Endothelial cell of umbilical vein (primary cell): ENCODE results near the gene KRT76. TPM values are rescaled to one million over a fixed set of nuclear protein-coding genes. Genes with fewer than 3 reads are reported as not detected.

ENCODE experiments used
- BruUV-seq: library from RNA; stranded (reverse); fragments of 400-500 nt; replicated peaks from 2 replicates; lab custom pipeline; 2021; lab: Mats Ljungman, UMichigan
- CTCF ChIA-PET: fragments of 300-600, 350-600 bp; sonication (Branson Sonifier 250); formaldehyde crosslinking; loops from one replicate; lab custom pipeline; 2021; ENCODE audit warnings: antibody characterized with exemption, inconsistent platforms; lab: Charles Lee
- POLR2A ChIA-PET: fragments of 300-600, 350-600 bp; sonication (Branson Sonifier 250); formaldehyde crosslinking; loops from one replicate; lab custom pipeline; 2021; ENCODE audit warnings: antibody characterized with exemption, inconsistent platforms; lab: Charles Lee
- DNase-seq: peaks from one replicate; pipeline ENCODE4 v3.0.0-alpha.2; 2011; ENCODE audit warnings: low read depth, low spot score
- FAIRE-seq: peaks from 2 replicates; lab custom pipeline; 2011; peaks lifted over from hg19 to GRCh38; lab: Jason Lieb, UNC
- H2AFZ ChIP-seq: 2 replicates; pipeline ENCODE4 v1.6.0; 2012; ENCODE audit warnings: low read depth, low read length, control low read depth, inconsistent platforms
- H3K27ac ChIP-seq: 2 replicates; pipeline ENCODE4 v1.5.1; 2011; ENCODE audit warnings: low read depth, mild to moderate bottlenecking, control low read depth, low read length, moderate library complexity; ENCODE audit not compliant: insufficient read depth
- H3K27me3 ChIP-seq, 2 experiments: 2 replicates each; pipeline versions ENCODE4 v1.6.0 to v1.6.1; 2011; ENCODE audit warnings: low read length in 2 of 2, mixed read lengths in 1 of 2; ENCODE audit not compliant: control insufficient read depth in 2 of 2, insufficient read depth in 2 of 2
- H3K36me3 ChIP-seq, 2 experiments: 2 replicates in 1 of 2; 3 replicates in 1 of 2; pipeline ENCODE4 v1.5.1; 2011; ENCODE audit warnings: low read length in 2 of 2, mild to moderate bottlenecking in 1 of 2, moderate library complexity in 1 of 2; ENCODE audit not compliant: control insufficient read depth in 2 of 2, insufficient read depth in 2 of 2; ENCODE audit errors: extremely low read depth in 1 of 2
- H3K4me1 ChIP-seq: 3 replicates; pipeline ENCODE4 v1.5.1; 2011; ENCODE audit warnings: mild to moderate bottlenecking, low read length; ENCODE audit not compliant: control insufficient read depth, insufficient read depth; ENCODE audit errors: extremely low read depth
- H3K4me2 ChIP-seq: 2 replicates; pipeline ENCODE4 v1.6.1; 2011; ENCODE audit warnings: low read length, control low read depth, mixed read lengths; ENCODE audit not compliant: insufficient read depth
- H3K4me3 ChIP-seq, 3 experiments: fragments of 200-600 bp in 1 of 3; sonication (generic), shearing (Covaris generic) in 1 of 3; replicated peaks in 1 of 3; 2 replicates each; pipeline ENCODE4 v1.5.1; 2011 to 2016; ENCODE audit warnings: control low read depth in 3 of 3, low read length in 3 of 3, mild to moderate bottlenecking in 2 of 3, inconsistent platforms in 1 of 3, low read depth in 1 of 3, moderate library complexity in 1 of 3; ENCODE audit not compliant: insufficient read depth in 1 of 3
- H3K79me2 ChIP-seq: 2 replicates; pipeline ENCODE4 v1.6.0; 2012; ENCODE audit warnings: low read length, inconsistent platforms; ENCODE audit not compliant: control insufficient read depth, insufficient read depth
- H3K9ac ChIP-seq: replicated peaks from 2 replicates; pipeline ENCODE3; 2011; ENCODE audit warnings: low read length, control low read depth; ENCODE audit not compliant: insufficient read depth; ENCODE audit errors: extremely low read depth
- H3K9me1 ChIP-seq: replicated peaks from 3 replicates; pipeline ENCODE4 v1.6.0; 2011; ENCODE audit warnings: mild to moderate bottlenecking, low read length; ENCODE audit not compliant: control insufficient read depth, insufficient read depth; ENCODE audit errors: extremely low read depth
- H3K9me3 ChIP-seq: replicated peaks from 2 replicates; pipeline ENCODE4 v1.5.1; 2012; ENCODE audit warnings: low read length, inconsistent platforms; ENCODE audit not compliant: control insufficient read depth, insufficient read depth
- H4K20me1 ChIP-seq: replicated peaks from 2 replicates; pipeline ENCODE3; 2011; ENCODE audit warnings: mild to moderate bottlenecking, low read length; ENCODE audit not compliant: control insufficient read depth, insufficient read depth; ENCODE audit errors: extremely low read depth
- CTCF ChIP-seq, 2 donors: IDR thresholded peaks; 1 replicate in 1 of 2; 2 replicates in 1 of 2; pipeline ENCODE4 v1.5.1; 2011; ENCODE audit warnings: low read length in 2 of 2, mild to moderate bottlenecking in 2 of 2, moderate library complexity in 2 of 2, control low read depth in 1 of 2, inconsistent platforms in 1 of 2, low read depth in 1 of 2; ENCODE audit not compliant: insufficient read depth in 1 of 2; ENCODE audit errors: extremely low read depth in 1 of 2
- EZH2 ChIP-seq: IDR thresholded peaks from 2 replicates; pipeline ENCODE4 v1.6.1; 2012; ENCODE audit warnings: borderline replicate concordance, low read depth, mild to moderate bottlenecking, moderate library complexity, low read length, inconsistent platforms; ENCODE audit not compliant: severe bottlenecking
- FOS ChIP-seq: IDR thresholded peaks from 2 replicates; pipeline ENCODE4 v1.6.1; 2011; ENCODE audit warnings: mild to moderate bottlenecking, low read length, moderate library complexity, borderline replicate concordance; ENCODE audit not compliant: insufficient read depth
- GATA2 ChIP-seq: IDR thresholded peaks from 2 replicates; pipeline ENCODE4 v1.7.0; 2011; ENCODE audit warnings: low read depth, mild to moderate bottlenecking, moderate library complexity, mixed read lengths, low read length; ENCODE audit not compliant: insufficient read length, insufficient read depth
- JUN ChIP-seq: IDR thresholded peaks from 2 replicates; pipeline ENCODE4 v1.6.1; 2011; ENCODE audit warnings: borderline replicate concordance, low read depth; ENCODE audit not compliant: insufficient read length, insufficient read depth
- MYC ChIP-seq: IDR thresholded peaks from one replicate; pipeline ENCODE4 v1.6.1; 2011; ENCODE audit warnings: mild to moderate bottlenecking, low read depth, low read length
- POLR2A ChIP-seq: IDR thresholded peaks from 2 replicates; pipeline ENCODE4 v1.6.1; 2012; ENCODE audit warnings: low read depth, mild to moderate bottlenecking, control low read depth, low read length
- POLR2AphosphoS5 ChIP-seq: IDR thresholded peaks from 2 replicates; pipeline ENCODE4 v1.6.1; 2012; ENCODE audit warnings: low read depth, mild to moderate bottlenecking, control low read depth, low read length, moderate library complexity; ENCODE audit not compliant: insufficient read depth
- dilution Hi-C: fragments of 300-500 bp; cut with MboI; formaldehyde crosslinking; loops from one replicate; pipeline ENCODE4 v1.15.0; 2019; ENCODE audit warnings: low sequenced_read_pairs; ENCODE audit not compliant: extremely low pct_ligation_motif_present
- intact Hi-C: fragments of 100-400 bp; cut with micrococcal nuclease; formaldehyde crosslinking; loops from one replicate; pipeline ENCODE4 v1.10.0; 2022
- polyA plus RNA-seq, 4 experiments: library from polyadenylated mRNA; depleted of rRNA in 3 of 4; stranded (reverse) in 3 of 4; unstranded in 1 of 4; fragments of >200 nt; gene quantifications; 2 replicates each; pipeline versions ENCODE4 v1.2.1 to v1.2.3, GENCODE V29; 2011 to 2012; ENCODE audit warnings: missing spikeins in 1 of 4
- total RNA-seq: library from RNA; stranded (reverse); gene quantifications from 2 replicates; pipeline ENCODE4 v1.2.3, GENCODE V29; 2021
- TF ChIP-seq, protein P1 (sequence below): IDR thresholded peaks from 2 replicates; pipeline ENCODE4 v1.6.1; 2011; ENCODE audit not compliant: insufficient read depth, insufficient read length

Gene KRT76
- total and polyA plus RNA-seq, 2 donors (not counting 3 experiments of a cell fraction or from before 2014, with no cell fraction given), result not detected

DNA sequence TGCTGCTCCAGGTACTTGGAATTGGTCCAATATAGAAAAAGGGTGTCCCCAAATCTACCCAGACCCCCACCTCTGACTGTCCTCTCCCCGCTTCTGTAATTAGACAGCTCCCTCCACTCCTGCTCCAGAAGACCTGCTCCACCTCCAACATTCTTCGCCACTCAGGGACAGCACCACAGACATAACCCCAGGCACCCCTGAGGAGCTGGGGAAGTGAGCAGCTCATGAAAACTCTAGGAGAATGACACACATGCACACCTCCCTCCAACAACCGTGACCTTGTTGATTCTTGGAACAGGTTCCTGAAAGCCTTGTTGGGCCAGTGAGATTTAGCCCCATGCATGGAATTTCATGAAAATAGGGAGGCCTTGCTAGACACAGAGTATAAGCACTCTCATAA lies 28.6 kb upstream of the KRT76 start:
- H3K27ac ChIP-seq, result no peak overlapping the region
- H3K4me2 ChIP-seq, result no peak overlapping the region
- no peak overlapping the region for H2AFZ ChIP-seq
- H3K9ac ChIP-seq, result no peak overlapping the region
- H3K27me3 ChIP-seq, result peaks cover 0 to 5% of the 10 kb centered on the region in 2 experiments
- H3K4me1 ChIP-seq, result no peaks in the 10 kb centered on the region
- POLR2A ChIA-PET, result no interaction called here
- no peaks in the 10 kb centered on the region for H3K9me1 ChIP-seq
- no peak for FAIRE-seq
- H3K36me3 ChIP-seq, result no peaks in the 10 kb centered on the region
- TF ChIP-seq JUN (no peak), FOS (no peak), GATA2 (no peak)
- H3K9me3 ChIP-seq, result no peaks in the 10 kb centered on the region
- dilution Hi-C loops (no loop called here), intact Hi-C loops (no loop called here)
- CTCF ChIA-PET, result interaction anchor here (0.7 to 1.0 kb wide), 2 partner anchors 60 to 459 kb away, joined by 3 read pairs; no protein-coding TSS in a partner anchor
- BruUV-seq, result no TSS peak
- H4K20me1 ChIP-seq, result no peaks in the 10 kb centered on the region
- no peak overlapping the region for H3K4me3 ChIP-seq
- no peak for DNase-seq
- H3K79me2 ChIP-seq, result no peaks in the 10 kb centered on the region

- POLR2A ChIA-PET, result no interaction called here
- no peak overlapping the region for H3K4me2 ChIP-seq
- H4K20me1 ChIP-seq, result no peaks in the 10 kb centered on the region
- H3K9me1 ChIP-seq, result no peaks in the 10 kb centered on the region
- peaks cover 0 to 5% of the 10 kb centered on the region in 2 experiments for H3K27me3 ChIP-seq
- intact Hi-C loops, result no loop called here
- FAIRE-seq (no peak), DNase-seq (no peak)
- no peak overlapping the region for H2AFZ ChIP-seq
- H3K4me1 ChIP-seq, result no peaks in the 10 kb centered on the region
- dilution Hi-C loops, result no loop called here
- no TSS peak for BruUV-seq
- no peaks in the 10 kb centered on the region for H3K79me2 ChIP-seq
- TF ChIP-seq, protein P1, sequence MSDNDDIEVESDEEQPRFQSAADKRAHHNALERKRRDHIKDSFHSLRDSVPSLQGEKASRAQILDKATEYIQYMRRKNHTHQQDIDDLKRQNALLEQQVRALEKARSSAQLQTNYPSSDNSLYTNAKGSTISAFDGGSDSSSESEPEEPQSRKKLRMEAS, result no peak
- TF ChIP-seq POLR2A, result no peak
- no peak for TF ChIP-seq EZH2
- TF ChIP-seq GATA2, result no peak
- no peak for TF ChIP-seq JUN
- no peak for TF ChIP-seq MYC
- no peak for TF ChIP-seq FOS
- no peak for TF ChIP-seq POLR2AphosphoS5
- no peak for TF ChIP-seq CTCF (IDR thresholded peaks at IDR 0.05; ENCODE audit: extremely low read depth in 1 of 2, insufficient read depth in 1 of 2, low read depth in 1 of 2, low read length in 2 of 2)
- no peaks in the 10 kb centered on the region for H3K36me3 ChIP-seq
- H3K9ac ChIP-seq, result no peak overlapping the region
- CTCF ChIA-PET, result interaction anchor here (0.7 to 1.0 kb wide), 2 partner anchors 61 to 458 kb away, joined by 3 read pairs; no protein-coding TSS in a partner anchor
- H3K4me3 ChIP-seq, result no peak overlapping the region
- H3K27ac ChIP-seq, result no peak overlapping the region
- H3K9me3 ChIP-seq, result no peaks in the 10 kb centered on the region
Observed at GRCh38 chr12:52805000-52805399, 27.9 kb upstream of the KRT76 start.
